OCI-LY7 (cell line): ENCODE data around the gene RPUSD3. TPM values are rescaled to one million over a fixed set of nuclear protein-coding genes. Genes with fewer than 3 reads are reported as not detected.
"Not testable (repeated sequence)": the region's sequence is repeated elsewhere in the genome, so short reads cannot be mapped to it uniquely, and the experiment has no call there.

Source experiments
- BruUV-seq: library from RNA; stranded (reverse); fragments of 400-500 nt; replicated peaks from 2 replicates; lab custom pipeline; 2021; lab: Mats Ljungman, UMichigan
- CTCF ChIA-PET: fragments of 300-600 bp; sonication (Branson Sonifier 250); formaldehyde crosslinking; loops from one replicate; lab custom pipeline; 2022; ENCODE audit warnings: antibody characterized with exemption; ENCODE audit not compliant: unreplicated experiment; lab: Charles Lee
- POLR2A ChIA-PET: fragments of 300-600 bp; sonication (Branson Sonifier 250); formaldehyde crosslinking; loops from one replicate; lab custom pipeline; 2022; ENCODE audit warnings: antibody characterized with exemption; lab: Charles Lee
- DNase-seq: peaks from one replicate; pipeline ENCODE4 v3.0.0-alpha.2; 2015; ENCODE audit warnings: low spot score
- H2AFZ ChIP-seq: fragments of 200-600 bp; sonication (generic), shearing (Covaris generic); 2 replicates; pipeline ENCODE4 v1.6.1; 2014; ENCODE audit warnings: mild to moderate bottlenecking, antibody characterized with exemption, low read length, moderate library complexity
- H3K27ac ChIP-seq: fragments of 200-600 bp; sonication (generic); 2 replicates; pipeline ENCODE4 v1.5.1; 2014; ENCODE audit warnings: mixed run types, low read depth, mild to moderate bottlenecking, moderate library complexity, low read length, inconsistent platforms; ENCODE audit not compliant: poor library complexity, severe bottlenecking
- H3K36me3 ChIP-seq: fragments of 200-600 bp; sonication (generic); 2 replicates; pipeline ENCODE4 v1.6.1; 2014; ENCODE audit warnings: mild to moderate bottlenecking, antibody characterized with exemption, low read length, moderate library complexity, mixed read lengths; ENCODE audit not compliant: insufficient read depth
- H3K4me1 ChIP-seq: fragments of 200-600 bp; sonication (generic); 2 replicates; pipeline ENCODE4 v1.5.1; 2014; ENCODE audit warnings: mild to moderate bottlenecking, low read length; ENCODE audit not compliant: insufficient read depth, poor library complexity, severe bottlenecking
- H3K4me2 ChIP-seq: fragments of 200-600 bp; sonication (generic); 2 replicates; pipeline ENCODE4 v1.6.1; 2014; ENCODE audit warnings: mild to moderate bottlenecking, low read length
- H3K4me3 ChIP-seq: fragments of 200-600 bp; sonication (generic); 2 replicates; pipeline ENCODE4 v1.5.1; 2014; ENCODE audit warnings: mild to moderate bottlenecking, low read depth, low read length; ENCODE audit not compliant: poor library complexity, severe bottlenecking
- H3K79me2 ChIP-seq: fragments of 200-600 bp; sonication (generic); 2 replicates; pipeline ENCODE4 v1.6.1; 2016; ENCODE audit warnings: low read depth, mild to moderate bottlenecking, low read length, moderate library complexity, mixed read lengths; ENCODE audit not compliant: insufficient read depth
- H3K9me2 ChIP-seq: fragments of 200-600 bp; sonication (generic); 2 replicates; pipeline ENCODE4 v1.6.1; 2016; ENCODE audit warnings: mild to moderate bottlenecking, low read length, mixed read lengths; ENCODE audit not compliant: insufficient read depth
- H3K9me3 ChIP-seq: fragments of 200-600 bp; sonication (generic); 2 replicates; pipeline ENCODE4 v1.6.1; 2014; ENCODE audit warnings: mild to moderate bottlenecking, mixed run types, low read length, mixed read lengths
- H4K20me1 ChIP-seq: fragments of 200-600 bp; sonication (generic); 2 replicates; pipeline ENCODE4 v1.6.1; 2014; ENCODE audit warnings: mild to moderate bottlenecking, antibody characterized with exemption, low read length, moderate library complexity, mixed read lengths; ENCODE audit not compliant: insufficient read depth
- EZH2phosphoT487 ChIP-seq: fragments of 200-600 bp; sonication (generic); IDR thresholded peaks from 2 replicates; pipeline ENCODE4 v1.6.1; 2018; ENCODE audit warnings: low read depth, borderline replicate concordance, mild to moderate bottlenecking, mixed run types, antibody characterized with exemption, low read length, moderate library complexity, mixed read lengths
- intact Hi-C: fragments of 100-400 bp; cut with micrococcal nuclease; formaldehyde crosslinking; loops from one replicate; pipeline ENCODE4 v1.10.0; 2022; ENCODE audit not compliant: unreplicated experiment
- total RNA-seq, 2 experiments: library from RNA; depleted of rRNA in 1 of 2; stranded (reverse); fragments of >200 nt in 1 of 2; shearing (Covaris generic) in 1 of 2; gene quantifications; 2 replicates each; pipeline ENCODE4 v1.2.3, GENCODE V29; 2014 to 2022
- TF ChIP-seq, protein P1 (sequence below): fragments of 200-600 bp; sonication (generic); conservative IDR thresholded peaks from 2 replicates; pipeline ENCODE4 v1.5.1; 2014; ENCODE audit warnings: mild to moderate bottlenecking, antibody characterized with exemption, low read length, moderate library complexity, mixed read lengths

The RPUSD3 gene
- total RNA-seq, 2 experiments from 2014 or later = 44.2 to 59.2 TPM

DNA sequence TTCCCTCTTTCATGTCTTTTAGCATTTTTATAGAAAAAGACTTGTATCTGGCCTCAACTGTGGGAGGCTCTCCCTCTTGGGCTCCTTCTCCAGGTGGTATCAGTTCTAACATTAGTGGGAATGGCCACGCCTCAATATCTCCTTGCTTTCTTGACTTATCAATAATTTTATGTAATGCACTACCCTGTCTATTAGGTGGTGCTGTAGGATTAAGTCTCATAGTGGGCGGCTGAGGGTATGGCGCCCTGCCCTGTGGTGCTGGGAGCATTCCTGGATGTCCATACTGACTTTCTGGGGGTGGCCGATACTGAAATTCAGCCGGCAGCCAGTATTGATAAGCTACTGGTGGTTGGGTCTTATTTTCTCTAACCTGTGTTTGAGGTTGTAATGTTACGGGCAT is 8.7 kb upstream of the RPUSD3 start:
- H3K4me1 ChIP-seq = no peaks in the 10 kb centered on the region
- H3K4me3 ChIP-seq = no peak overlapping the region
- no TSS peak for BruUV-seq
- H2AFZ ChIP-seq = no peak overlapping the region
- ChIA-PET POLR2A (no interaction called here), CTCF (no interaction called here)
- no peaks in the 10 kb centered on the region for H3K9me3 ChIP-seq
- H3K36me3 ChIP-seq = no peaks in the 10 kb centered on the region
- no peaks in the 10 kb centered on the region for H3K79me2 ChIP-seq
- H4K20me1 ChIP-seq = no peaks in the 10 kb centered on the region
- no peak for TF ChIP-seq EZH2phosphoT487
- H3K9me2 ChIP-seq = no peaks in the 10 kb centered on the region
- H3K4me2 ChIP-seq = no peak overlapping the region
- H3K27ac ChIP-seq = no peak overlapping the region
- intact Hi-C loops = no loop called here
- no peak for DNase-seq

DNA sequence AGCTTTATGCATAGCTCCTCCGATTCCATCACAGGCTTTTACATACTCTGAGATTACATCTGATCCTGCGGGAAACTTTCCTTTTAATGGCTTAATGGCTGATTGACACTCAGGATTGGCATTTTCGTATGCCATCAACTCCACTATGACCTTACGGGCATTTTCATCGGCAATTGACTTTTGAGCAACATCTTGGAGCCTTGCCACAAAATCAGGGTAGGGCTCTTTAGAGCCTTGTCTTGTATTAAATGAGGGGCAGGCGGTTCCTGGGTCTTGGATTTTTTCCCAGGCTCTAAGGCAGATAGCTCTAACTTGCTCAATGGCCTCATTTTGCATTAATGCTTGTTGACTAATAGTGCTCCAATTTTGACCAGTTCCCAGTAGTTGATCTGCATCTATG is 8.1 kb upstream of the RPUSD3 start:
- intact Hi-C loops, H4K20me1 ChIP-seq, H3K4me1 ChIP-seq, H3K36me3 ChIP-seq, H2AFZ ChIP-seq, CTCF ChIA-PET, POLR2A ChIA-PET, H3K79me2 ChIP-seq, DNase-seq, H3K4me2 ChIP-seq, BruUV-seq, H3K9me2 ChIP-seq, H3K27ac ChIP-seq, H3K4me3 ChIP-seq, H3K9me3 ChIP-seq: not testable (repeated sequence)

DNA sequence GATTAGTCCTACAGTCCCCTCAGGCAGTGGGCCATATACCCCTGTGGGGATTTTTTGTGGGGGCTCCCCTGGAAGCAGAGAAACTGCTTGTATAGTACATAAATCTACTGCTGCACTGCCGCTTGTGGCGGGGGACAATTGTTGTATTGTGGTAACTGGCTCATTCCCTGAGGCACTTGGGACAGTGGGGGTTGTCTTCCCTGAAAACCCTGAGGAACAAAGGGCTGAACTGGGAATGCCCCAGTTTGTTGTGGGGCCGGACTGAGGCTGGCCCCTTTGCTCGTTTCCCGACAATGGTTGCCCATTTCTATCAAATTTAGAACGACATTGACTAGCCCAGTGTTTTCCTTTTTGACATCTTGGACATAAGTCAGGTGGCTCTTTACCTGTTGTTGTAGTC is 7.6 kb upstream of the RPUSD3 start:
- not testable (repeated sequence) for DNase-seq

DNA sequence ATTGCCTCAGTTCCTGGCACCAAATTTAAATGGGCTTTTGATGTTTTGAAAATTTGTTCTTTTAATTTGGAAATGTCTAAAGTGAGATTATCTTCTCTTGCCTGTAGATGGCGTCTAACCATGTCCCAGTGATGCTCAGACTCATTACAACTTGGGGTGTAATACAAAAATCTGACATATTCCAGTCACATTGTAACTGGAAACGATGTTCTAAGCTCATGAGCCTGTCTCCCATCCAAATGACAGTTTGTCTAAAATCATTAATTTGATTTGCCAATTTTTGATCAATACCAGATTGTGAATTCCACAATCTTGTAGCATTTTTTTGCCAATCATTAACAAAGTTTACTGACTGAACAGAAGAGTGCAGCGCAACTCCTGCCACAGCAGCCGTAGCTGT is 5.1 kb upstream of the RPUSD3 start:
- DNase-seq = peak; percentile 55
- intact Hi-C loops, H2AFZ ChIP-seq: not testable (repeated sequence)

More for the DNA sequence above, 7.6 kb upstream of the RPUSD3 start:
- H3K9me3 ChIP-seq, H3K79me2 ChIP-seq, H4K20me1 ChIP-seq, H3K4me2 ChIP-seq, BruUV-seq, CTCF ChIA-PET, H3K9me2 ChIP-seq, H3K36me3 ChIP-seq, H3K4me1 ChIP-seq, H3K27ac ChIP-seq, H2AFZ ChIP-seq, intact Hi-C loops, H3K4me3 ChIP-seq: not testable (repeated sequence)
- POLR2A ChIA-PET = interaction anchor here (1.6 kb wide), 1 partner anchor 81 kb away, joined by 4 read pairs; no protein-coding TSS in a partner anchor

DNA sequence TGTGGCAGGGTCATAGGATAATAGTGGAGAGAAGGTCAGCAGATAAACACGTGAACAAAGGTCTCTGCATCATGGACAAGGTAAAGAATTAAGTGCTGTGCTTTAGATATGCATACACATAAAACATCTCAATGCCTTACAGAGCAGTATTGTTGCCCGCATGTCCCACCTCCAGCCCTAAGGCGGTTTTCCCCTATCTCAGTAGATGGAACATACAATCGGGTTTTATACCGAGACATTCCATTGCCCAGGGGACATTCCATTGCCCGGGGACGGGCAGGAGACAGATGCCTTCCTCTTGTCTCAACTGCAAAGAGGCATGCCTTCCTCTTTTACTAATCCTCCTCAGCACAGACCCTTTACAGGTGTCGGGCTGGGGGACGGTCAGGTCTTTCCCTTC is 4.1 kb upstream of the RPUSD3 start:
- H3K79me2 ChIP-seq, H4K20me1 ChIP-seq, intact Hi-C loops, BruUV-seq, DNase-seq, POLR2A ChIA-PET, H3K4me2 ChIP-seq, H3K4me1 ChIP-seq, H3K27ac ChIP-seq, H3K36me3 ChIP-seq, CTCF ChIA-PET, H3K9me3 ChIP-seq, H3K9me2 ChIP-seq, H2AFZ ChIP-seq, H3K4me3 ChIP-seq: not testable (repeated sequence)

More for the DNA sequence above, 5.1 kb upstream of the RPUSD3 start:
- H3K9me3 ChIP-seq, H3K4me1 ChIP-seq, H4K20me1 ChIP-seq, H3K9me2 ChIP-seq, H3K36me3 ChIP-seq, H3K4me2 ChIP-seq, H3K27ac ChIP-seq, BruUV-seq, H3K4me3 ChIP-seq, POLR2A ChIA-PET, H3K79me2 ChIP-seq: not testable (repeated sequence)
- CTCF ChIA-PET = interaction anchor here (0.6 kb wide), 1 partner anchor 8 kb away, joined by 3 read pairs; no protein-coding TSS in a partner anchor
- TF ChIP-seq, protein P1, sequence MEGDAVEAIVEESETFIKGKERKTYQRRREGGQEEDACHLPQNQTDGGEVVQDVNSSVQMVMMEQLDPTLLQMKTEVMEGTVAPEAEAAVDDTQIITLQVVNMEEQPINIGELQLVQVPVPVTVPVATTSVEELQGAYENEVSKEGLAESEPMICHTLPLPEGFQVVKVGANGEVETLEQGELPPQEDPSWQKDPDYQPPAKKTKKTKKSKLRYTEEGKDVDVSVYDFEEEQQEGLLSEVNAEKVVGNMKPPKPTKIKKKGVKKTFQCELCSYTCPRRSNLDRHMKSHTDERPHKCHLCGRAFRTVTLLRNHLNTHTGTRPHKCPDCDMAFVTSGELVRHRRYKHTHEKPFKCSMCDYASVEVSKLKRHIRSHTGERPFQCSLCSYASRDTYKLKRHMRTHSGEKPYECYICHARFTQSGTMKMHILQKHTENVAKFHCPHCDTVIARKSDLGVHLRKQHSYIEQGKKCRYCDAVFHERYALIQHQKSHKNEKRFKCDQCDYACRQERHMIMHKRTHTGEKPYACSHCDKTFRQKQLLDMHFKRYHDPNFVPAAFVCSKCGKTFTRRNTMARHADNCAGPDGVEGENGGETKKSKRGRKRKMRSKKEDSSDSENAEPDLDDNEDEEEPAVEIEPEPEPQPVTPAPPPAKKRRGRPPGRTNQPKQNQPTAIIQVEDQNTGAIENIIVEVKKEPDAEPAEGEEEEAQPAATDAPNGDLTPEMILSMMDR = peak; percentile 74
